GM12878 (cell line): ENCODE data around the gene FBXL16.

Experiments used
- CEBPB ChIP-seq, 2 experiments: fragments of 150-350 bp in 1 of 2; IDR thresholded peaks; 2 replicates each; pipeline ENCODE4 v1.6.1; 2012 to 2014; ENCODE audit warnings: low read depth in 2 of 2, low read length in 2 of 2, borderline replicate concordance in 1 of 2, inconsistent platforms in 1 of 2
- ESRRA ChIP-seq: IDR thresholded peaks from 2 replicates; pipeline ENCODE4 v1.6.1; 2012; ENCODE audit warnings: mild to moderate bottlenecking, low read length, improper control_type of control experiment
- ETV6 ChIP-seq, 2 experiments: fragments of 450-650 bp in 1 of 2; IDR thresholded peaks in 1 of 2; conservative IDR thresholded peaks in 1 of 2; 2 replicates each; pipeline ENCODE4 v1.6.1; 2014; ENCODE audit warnings: antibody characterized with exemption in 1 of 2, borderline replicate concordance in 1 of 2, low read depth in 1 of 2, mild to moderate bottlenecking in 1 of 2, moderate library complexity in 1 of 2
- EZH2 ChIP-seq: IDR thresholded peaks from 2 replicates; pipeline ENCODE4 v1.6.1; 2012; ENCODE audit warnings: low read depth, mild to moderate bottlenecking, control low read depth, inconsistent platforms, low read length, borderline replicate concordance; ENCODE audit not compliant: control insufficient read depth
- FOXM1 ChIP-seq: IDR thresholded peaks from 2 replicates; pipeline ENCODE4 v1.6.1; 2012; ENCODE audit warnings: low read depth, mild to moderate bottlenecking, inconsistent platforms, low read length, moderate library complexity
- JUND ChIP-seq: IDR thresholded peaks from 2 replicates; pipeline ENCODE4 v1.6.1; 2012; ENCODE audit warnings: low read depth, mild to moderate bottlenecking, low read length, improper control_type of control experiment, moderate library complexity
- ZZZ3 ChIP-seq: IDR thresholded peaks from 2 replicates; pipeline ENCODE4 v1.6.1; 2011; ENCODE audit warnings: low read depth; ENCODE audit not compliant: control insufficient read depth, insufficient read length
- TF ChIP-seq, protein P1 (sequence below), 3 experiments: IDR thresholded peaks in 2 of 3; conservative IDR thresholded peaks in 1 of 3; 2 replicates each; pipeline ENCODE4 v1.5.1; 2011; ENCODE audit warnings: low read depth in 3 of 3, low read length in 3 of 3, mild to moderate bottlenecking in 3 of 3, control low read depth in 2 of 3, moderate library complexity in 2 of 3, inconsistent platforms in 1 of 3, mixed read lengths in 1 of 3; ENCODE audit not compliant: control insufficient read depth in 2 of 3, insufficient read depth in 1 of 3; ENCODE audit errors: extremely low read depth in 1 of 3
- TF ChIP-seq, protein P2 (sequence below): IDR thresholded peaks from 2 replicates; pipeline ENCODE4 v1.6.1; 2011; ENCODE audit warnings: low read depth, mild to moderate bottlenecking, low read length, moderate library complexity, borderline replicate concordance; ENCODE audit errors: extremely low read depth

GRCh38 chr16:704552-705380 lies 835 bp downstream of the FBXL16 start:
- TF ChIP-seq EZH2: no peak
- TF ChIP-seq, protein P1, sequence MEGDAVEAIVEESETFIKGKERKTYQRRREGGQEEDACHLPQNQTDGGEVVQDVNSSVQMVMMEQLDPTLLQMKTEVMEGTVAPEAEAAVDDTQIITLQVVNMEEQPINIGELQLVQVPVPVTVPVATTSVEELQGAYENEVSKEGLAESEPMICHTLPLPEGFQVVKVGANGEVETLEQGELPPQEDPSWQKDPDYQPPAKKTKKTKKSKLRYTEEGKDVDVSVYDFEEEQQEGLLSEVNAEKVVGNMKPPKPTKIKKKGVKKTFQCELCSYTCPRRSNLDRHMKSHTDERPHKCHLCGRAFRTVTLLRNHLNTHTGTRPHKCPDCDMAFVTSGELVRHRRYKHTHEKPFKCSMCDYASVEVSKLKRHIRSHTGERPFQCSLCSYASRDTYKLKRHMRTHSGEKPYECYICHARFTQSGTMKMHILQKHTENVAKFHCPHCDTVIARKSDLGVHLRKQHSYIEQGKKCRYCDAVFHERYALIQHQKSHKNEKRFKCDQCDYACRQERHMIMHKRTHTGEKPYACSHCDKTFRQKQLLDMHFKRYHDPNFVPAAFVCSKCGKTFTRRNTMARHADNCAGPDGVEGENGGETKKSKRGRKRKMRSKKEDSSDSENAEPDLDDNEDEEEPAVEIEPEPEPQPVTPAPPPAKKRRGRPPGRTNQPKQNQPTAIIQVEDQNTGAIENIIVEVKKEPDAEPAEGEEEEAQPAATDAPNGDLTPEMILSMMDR (IDR thresholded peaks at IDR 0.05 in 2 of 3, conservative IDR thresholded peaks at IDR 0.05 in 1 of 3; ENCODE audit: control insufficient read depth in 2 of 3, extremely low read depth in 1 of 3, insufficient read depth in 1 of 3, low read depth in 3 of 3, low read length in 3 of 3): no peak
- no peak for TF ChIP-seq JUND
- TF ChIP-seq, protein P2, sequence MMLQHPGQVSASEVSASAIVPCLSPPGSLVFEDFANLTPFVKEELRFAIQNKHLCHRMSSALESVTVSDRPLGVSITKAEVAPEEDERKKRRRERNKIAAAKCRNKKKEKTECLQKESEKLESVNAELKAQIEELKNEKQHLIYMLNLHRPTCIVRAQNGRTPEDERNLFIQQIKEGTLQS: no peak
- no peak for TF ChIP-seq FOXM1
- no peak for TF ChIP-seq ESRRA
- TF ChIP-seq CEBPB (IDR thresholded peaks at IDR 0.05; ENCODE audit: borderline replicate concordance in 1 of 2, low read depth in 2 of 2, low read length in 2 of 2): no peak
- no peak for TF ChIP-seq ETV6 (conservative IDR thresholded peaks at IDR 0.05 in 1 of 2, IDR thresholded peaks at IDR 0.05 in 1 of 2; ENCODE audit: borderline replicate concordance in 1 of 2, low read depth in 1 of 2)
- no peak for TF ChIP-seq ZZZ3
